Erythroblast (primary cell): ENCODE results near the gene NFIX.

ENCODE experiments used
- DNase-seq, 2 experiments: peaks; one replicate each; lab custom pipeline; 2025; lab: John Stamatoyannopoulos, UW
- GATA1 ChIP-seq: IDR thresholded peaks from 2 replicates; pipeline ENCODE4 v1.6.1; 2011; ENCODE audit warnings: low read depth, mild to moderate bottlenecking, control low read depth, low read length, moderate library complexity
- POLR2A ChIP-seq: IDR thresholded peaks from 2 replicates; pipeline ENCODE4 v1.6.1; 2011; ENCODE audit warnings: mild to moderate bottlenecking, low read length

NFIX gene

GRCh38 chr19:13031917-13032623 is 36.8 kb downstream of the NFIX start:
- TF ChIP-seq POLR2A: no peak
- TF ChIP-seq GATA1: no peak
- DNase-seq: no peak

GRCh38 chr19:13032837-13033236 is 37.6 kb downstream of the NFIX start:
- DNase-seq: no peak
- no peak for TF ChIP-seq POLR2A
- no peak for TF ChIP-seq GATA1

GRCh38 chr19:13033244-13033643 is 38.0 kb downstream of the NFIX start:
- TF ChIP-seq POLR2A (no peak), GATA1 (no peak)
- peak; percentile 41 to 59 for DNase-seq

- peak; percentile 72 to 84 for DNase-seq
- TF ChIP-seq POLR2A (no peak), GATA1 (no peak)
Observed at GRCh38 chr19:13033819-13034611, 38.7 kb downstream of the NFIX start.

GRCh38 chr19:13034636-13035035 is 39.4 kb downstream of the NFIX start:
- TF ChIP-seq POLR2A: no peak
- no peak for TF ChIP-seq GATA1
- DNase-seq: no peak

GRCh38 chr19:13035820-13036365 is 40.6 kb downstream of the NFIX start:
- no peak for DNase-seq
- TF ChIP-seq POLR2A: no peak
- no peak for TF ChIP-seq GATA1

GRCh38 chr19:13036366-13036976 is 41.2 kb downstream of the NFIX start:
- TF ChIP-seq POLR2A (no peak), GATA1 (no peak)
- peak in 1 of 2 experiments; percentile 30 for DNase-seq

- TF ChIP-seq GATA1 (no peak), POLR2A (no peak)
- no peak for DNase-seq
Observed at GRCh38 chr19:13037161-13037560, 41.9 kb downstream of the NFIX start.

- no peak for DNase-seq
- TF ChIP-seq POLR2A (no peak), GATA1 (no peak)
Observed at GRCh38 chr19:13037731-13038130, 42.5 kb downstream of the NFIX start.

GRCh38 chr19:13038306-13039210 is 43.3 kb downstream of the NFIX start:
- DNase-seq: no peak
- TF ChIP-seq POLR2A: no peak

- no peak for TF ChIP-seq GATA1
- TF ChIP-seq POLR2A: no peak
Observed at GRCh38 chr19:13039211-13039789, 44.0 kb downstream of the NFIX start.

GRCh38 chr19:13040232-13040947 is 45.1 kb downstream of the NFIX start:
- TF ChIP-seq GATA1 (no peak), POLR2A (no peak)
- DNase-seq: no peak

More at GRCh38 chr19:13039211-13039789, 44.0 kb downstream of the NFIX start:
- no peak for DNase-seq
